ENCODE data around the gene MAN2B1.
"Not testable (repeated sequence)": the region's sequence is repeated elsewhere in the genome, so short reads cannot be mapped to it uniquely, and the experiment has no call there.

Gene MAN2B1

GRCh38 chr19:12689012-12689411 is 22.5 kb upstream of the MAN2B1 start:
- DNase-seq (ENCODE audit: low read depth) = no peak

GRCh38 chr19:12687496-12688196 is 21.1 kb upstream of the MAN2B1 start, which contains the start of gene GNG14:
Gene GNG14 (plus strand): TSS chr19:12687998. CDS start chr19:12688049, 51 bp downstream.
- DNase-seq (ENCODE audit: low read depth) = no peak

DNA sequence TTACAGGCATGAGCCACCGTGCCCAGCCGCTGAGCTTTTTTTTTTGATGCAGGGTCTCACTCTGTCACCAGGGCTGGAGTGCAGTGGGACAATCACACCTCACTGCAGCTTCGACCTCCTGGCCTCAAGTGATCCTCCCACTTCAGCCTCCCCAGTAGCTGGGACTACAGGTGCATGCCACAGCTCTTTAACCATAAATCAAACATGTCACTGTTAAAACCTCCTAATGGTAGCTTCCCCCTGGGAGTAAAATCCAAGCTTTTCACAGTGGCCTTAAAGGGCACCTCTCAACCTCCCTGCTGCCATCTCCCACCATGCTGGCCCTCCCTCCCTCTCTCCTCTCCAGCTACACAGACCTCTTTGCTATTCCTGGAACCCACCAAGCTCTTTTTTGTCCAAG is 19.3 kb upstream of the MAN2B1 start:
- DNase-seq (ENCODE audit: low read depth) = no peak

- DNase-seq (ENCODE audit: low read depth) = peak; percentile 78
These were observed 14.8 kb upstream of the MAN2B1 start, which contains the start of gene DHPS for GRCh38 chr19:12681074-12681987. Gene DHPS (minus strand): TSS chr19:12681880. CDS start chr19:12681766, 114 bp downstream.

GRCh38 chr19:12680034-12680433 is 13.5 kb upstream of the MAN2B1 start:
- DNase-seq (ENCODE audit: low read depth) = no peak

- DNase-seq (ENCODE audit: low read depth) = not testable (repeated sequence)
These were observed 11.5 kb upstream of the MAN2B1 start for GRCh38 chr19:12678039-12678438.

GRCh38 chr19:12676928-12677327 is 10.4 kb upstream of the MAN2B1 start:
- DNase-seq (ENCODE audit: low read depth) = no peak

DNA sequence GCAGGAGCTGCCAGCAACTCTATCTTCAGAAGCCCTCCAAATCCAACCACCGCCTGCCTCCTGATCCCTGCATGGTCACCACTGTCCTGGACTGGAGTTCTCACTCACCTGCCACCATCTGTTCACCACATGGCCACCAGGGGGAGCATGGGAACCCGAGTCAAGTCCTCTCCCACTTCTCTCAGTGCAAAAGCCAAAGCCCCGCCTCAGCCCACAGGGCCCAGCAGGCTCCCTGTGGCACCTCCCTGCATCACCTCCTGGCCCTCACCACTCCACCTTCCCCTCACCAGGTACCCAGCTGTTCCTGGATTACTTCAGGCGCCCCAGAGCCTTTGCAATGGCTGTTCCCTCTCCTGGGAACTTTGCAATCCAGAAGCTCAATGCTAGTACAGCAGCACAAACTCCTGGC is 9.8 kb upstream of the MAN2B1 start:
- peak; percentile 77 for DNase-seq (ENCODE audit: low read depth)

- DNase-seq (ENCODE audit: low read depth) = no peak
These were observed 9.4 kb upstream of the MAN2B1 start for GRCh38 chr19:12675940-12676339.

GRCh38 chr19:12675399-12675798 is 8.9 kb upstream of the MAN2B1 start:
- DNase-seq (ENCODE audit: low read depth) = no peak

DNA sequence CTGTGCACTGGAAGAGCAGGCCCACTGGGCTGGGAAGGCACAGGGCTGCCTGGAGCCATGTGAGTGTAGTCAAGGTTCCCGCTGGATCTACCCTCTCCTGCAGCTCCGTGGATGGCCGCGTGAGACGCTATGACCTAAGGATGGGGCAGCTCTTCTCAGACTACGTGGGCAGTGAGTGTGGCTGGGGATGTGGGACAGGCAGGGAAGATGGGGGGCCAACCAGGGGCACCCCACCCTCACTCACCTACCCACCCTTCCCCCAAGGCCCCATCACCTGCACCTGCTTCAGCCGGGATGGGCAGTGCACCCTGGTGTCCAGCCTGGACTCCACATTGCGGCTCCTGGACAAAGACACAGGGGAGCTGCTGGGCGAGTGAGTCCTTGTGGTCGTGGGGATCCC is 6.2 kb upstream of the MAN2B1 start:
- DNase-seq (ENCODE audit: low read depth) = no peak

GRCh38 chr19:12670159-12670928 is 3.8 kb upstream of the MAN2B1 start:
- no peak for DNase-seq (ENCODE audit: low read depth)

DNA sequence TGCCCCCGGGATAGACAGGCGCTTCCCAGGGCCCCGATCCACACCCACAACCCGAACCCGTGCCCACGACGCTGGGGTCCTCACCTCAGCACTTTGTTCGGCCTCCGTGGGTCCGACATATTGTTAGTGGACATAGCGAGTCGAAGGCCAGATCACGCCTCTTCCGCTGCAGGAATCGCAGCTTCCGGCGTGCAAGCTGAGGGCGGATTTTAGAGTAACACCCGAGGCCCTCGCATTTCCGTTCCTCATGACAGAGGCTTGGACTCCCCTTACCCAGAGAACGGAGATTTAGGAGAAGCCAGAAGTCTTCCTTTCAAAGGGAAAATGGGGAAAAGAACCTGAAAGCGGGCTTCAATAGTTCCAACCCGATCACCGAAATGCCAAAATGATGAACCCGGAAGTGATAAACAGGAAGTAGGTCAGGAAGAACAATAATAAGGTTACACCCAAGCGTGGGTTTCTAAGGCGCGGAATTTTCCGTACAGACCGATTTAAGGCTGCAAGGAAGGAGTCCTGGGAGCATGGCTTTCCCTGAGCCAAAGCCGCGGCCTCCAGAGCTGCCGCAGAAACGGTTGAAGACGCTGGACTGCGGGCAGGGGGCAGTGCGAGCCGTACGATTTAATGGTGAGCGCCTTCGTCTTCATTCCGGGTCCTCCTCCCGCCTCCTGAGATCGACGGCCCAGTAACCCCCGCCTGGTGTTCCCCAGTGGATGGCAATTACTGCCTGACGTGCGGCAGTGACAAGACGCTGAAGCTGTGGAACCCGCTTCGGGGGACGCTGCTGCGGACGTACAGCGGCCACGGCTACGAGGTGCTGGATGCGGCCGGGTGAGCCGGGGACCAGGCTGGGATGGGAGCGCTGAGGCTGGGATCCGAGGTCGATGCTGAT is 3.0 kb upstream of the MAN2B1 start:
- peak; percentile 64 for DNase-seq (ENCODE audit: low read depth)

DNA sequence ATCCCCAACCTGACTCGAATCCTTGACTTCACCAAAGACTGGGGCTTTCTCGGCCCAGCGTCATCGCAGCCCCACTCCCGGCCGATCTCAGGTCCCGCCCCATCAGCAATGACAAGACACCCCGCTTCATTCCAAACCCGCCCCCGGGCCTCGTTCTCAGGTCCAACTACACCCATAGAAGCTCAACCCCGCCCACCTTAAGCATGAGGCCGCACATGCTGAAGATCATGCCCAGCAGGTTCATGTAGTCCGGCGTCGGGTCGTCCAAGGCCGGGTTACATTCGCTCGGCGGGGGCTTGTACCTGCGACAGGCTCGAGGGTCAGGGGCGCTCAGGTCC is 2.4 kb upstream of the MAN2B1 start:
- peak; percentile 60 for DNase-seq (ENCODE audit: low read depth)

- DNase-seq (ENCODE audit: low read depth) = no peak
These were observed 1.8 kb upstream of the MAN2B1 start for GRCh38 chr19:12668346-12668745.

GRCh38 chr19:12667731-12668302 is 1.3 kb upstream of the MAN2B1 start:
- no peak for DNase-seq (ENCODE audit: low read depth)

DNA sequence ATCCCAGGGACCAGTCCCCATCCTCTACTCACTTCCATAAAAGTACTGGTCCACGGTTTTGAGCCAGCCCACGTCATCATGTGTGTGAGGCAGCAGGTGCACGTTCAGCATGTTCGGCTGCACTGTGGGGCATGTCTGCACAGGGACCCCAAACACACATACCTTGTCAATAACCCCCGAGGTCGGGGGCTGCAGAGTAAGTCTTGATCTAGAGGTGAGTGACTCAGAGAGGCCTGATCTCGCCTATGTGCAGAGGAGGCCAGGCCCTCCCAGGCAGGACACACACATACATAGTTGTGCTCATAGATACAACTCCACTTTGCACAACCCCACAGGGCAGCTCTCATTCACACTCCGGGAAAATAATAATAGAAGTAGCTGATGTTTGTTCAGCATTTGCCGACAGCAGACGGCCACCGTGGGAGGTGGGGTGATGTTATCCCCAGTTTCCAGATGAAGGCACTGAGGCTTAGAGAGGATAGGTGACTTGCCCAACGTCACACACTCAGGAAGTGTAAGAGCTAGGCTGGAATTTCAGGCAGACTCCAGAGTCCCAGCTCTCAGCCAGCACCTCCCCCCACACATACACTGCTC is 774 bp downstream of the MAN2B1 start:
- no peak for DNase-seq (ENCODE audit: low read depth)

GRCh38 chr19:12665281-12665573 is 1.3 kb downstream of the MAN2B1 start:
- DNase-seq (ENCODE audit: low read depth) = no peak

GRCh38 chr19:12664406-12665280 is 1.9 kb downstream of the MAN2B1 start:
- DNase-seq (ENCODE audit: low read depth) = no peak

DNA sequence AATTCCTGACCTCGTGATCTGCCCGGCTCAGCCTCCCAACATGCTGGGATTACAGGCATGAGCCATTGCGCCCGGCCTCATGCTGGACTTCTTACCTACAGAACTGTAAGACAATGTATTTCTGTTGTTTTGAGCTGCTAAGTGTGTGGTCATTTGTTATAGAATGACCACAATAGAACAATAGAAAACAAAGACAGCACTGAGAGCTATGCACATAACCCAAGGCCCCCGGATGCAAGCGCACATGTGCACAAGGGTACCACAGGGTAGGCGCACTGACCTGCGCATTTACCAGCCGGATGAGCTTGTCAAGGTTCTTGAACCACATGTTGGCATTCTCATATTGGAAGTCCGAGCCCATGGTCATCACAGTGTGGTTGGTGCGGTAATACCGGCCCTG is 5.6 kb downstream of the MAN2B1 start:
- DNase-seq (ENCODE audit: low read depth) = no peak
